H9 (cell line): ENCODE measurements around the gene AQP11. TPM values are rescaled to one million over a fixed set of nuclear protein-coding genes. Genes with fewer than 3 reads are reported as not detected.

Experiments
- DNase-seq: peaks from one replicate; pipeline ENCODE4 v3.0.0-alpha.2; 2017
- H2AFZ ChIP-seq: one replicate; pipeline ENCODE4 v1.6.1; 2013; ENCODE audit warnings: mild to moderate bottlenecking, low read length, control low read depth, moderate library complexity
- H2AK5ac ChIP-seq: 2 replicates; pipeline ENCODE4 v1.6.1; 2013; ENCODE audit warnings: low read length, control low read depth, mixed read lengths; ENCODE audit not compliant: insufficient read length
- H2BK120ac ChIP-seq: one replicate; pipeline ENCODE4 v1.6.1; 2013; ENCODE audit warnings: low read depth, mild to moderate bottlenecking, low read length, control low read depth, inconsistent platforms; ENCODE audit not compliant: poor library complexity, severe bottlenecking
- H2BK12ac ChIP-seq: 2 replicates; pipeline ENCODE4 v1.6.1; 2013; ENCODE audit warnings: low read length, control low read depth, mixed read lengths, low read depth; ENCODE audit not compliant: insufficient read length
- H2BK15ac ChIP-seq: 2 replicates; pipeline ENCODE4 v1.6.1; 2013; ENCODE audit warnings: low read depth, low read length, control low read depth
- H2BK20ac ChIP-seq: one replicate; pipeline ENCODE4 v1.6.1; 2013; ENCODE audit warnings: low read depth, mild to moderate bottlenecking, low read length, control low read depth, inconsistent platforms; ENCODE audit not compliant: poor library complexity, severe bottlenecking
- H2BK5ac ChIP-seq: 2 replicates; pipeline ENCODE4 v1.6.1; 2013; ENCODE audit warnings: low read length, control low read depth, mixed read lengths; ENCODE audit not compliant: insufficient read length
- H3K14ac ChIP-seq: 2 replicates; pipeline ENCODE4 v1.6.1; 2013; ENCODE audit warnings: low read length, control low read depth; ENCODE audit not compliant: insufficient read depth
- H3K18ac ChIP-seq: 2 replicates; pipeline ENCODE4 v1.6.1; 2013; ENCODE audit warnings: low read depth, mild to moderate bottlenecking, mixed read lengths, low read length, control low read depth; ENCODE audit not compliant: insufficient read length
- H3K23ac ChIP-seq: 2 replicates; pipeline ENCODE4 v1.6.1; 2013; ENCODE audit warnings: low read length, control low read depth, mixed read lengths, low read depth; ENCODE audit not compliant: insufficient read length
- H3K23me2 ChIP-seq: 2 replicates; pipeline ENCODE4 v1.6.1; 2013; ENCODE audit warnings: low read depth, mild to moderate bottlenecking, mixed read lengths, low read length, control low read depth; ENCODE audit not compliant: insufficient read length, poor library complexity, severe bottlenecking
- H3K27ac ChIP-seq: 2 replicates; pipeline ENCODE4 v1.5.1; 2013; ENCODE audit warnings: low read length, control low read depth, mixed read lengths, low read depth; ENCODE audit not compliant: insufficient read length
- H3K27me3 ChIP-seq: 2 replicates; pipeline ENCODE4 v1.6.1; 2013; ENCODE audit warnings: low read length, control low read depth, inconsistent platforms; ENCODE audit not compliant: insufficient read depth
- H3K4ac ChIP-seq: 2 replicates; pipeline ENCODE4 v1.6.1; 2013; ENCODE audit warnings: low read depth, mild to moderate bottlenecking, control low read depth, inconsistent platforms, low read length, moderate library complexity
- H3K4me1 ChIP-seq: 2 replicates; pipeline ENCODE4 v1.6.1; 2013; ENCODE audit warnings: low read length, control low read depth, inconsistent platforms; ENCODE audit not compliant: insufficient read depth
- H3K4me2 ChIP-seq: 2 replicates; pipeline ENCODE4 v1.6.1; 2013; ENCODE audit warnings: low read length, control low read depth, mixed read lengths; ENCODE audit not compliant: insufficient read length, insufficient read depth
- H3K56ac ChIP-seq: 2 replicates; pipeline ENCODE4 v1.6.1; 2013; ENCODE audit warnings: low read depth, mild to moderate bottlenecking, mixed read lengths, low read length, control low read depth; ENCODE audit not compliant: insufficient read length
- H3K79me1 ChIP-seq: 2 replicates; pipeline ENCODE4 v1.6.1; 2013; ENCODE audit warnings: low read depth, mild to moderate bottlenecking, moderate library complexity, low read length, control low read depth, inconsistent platforms; ENCODE audit not compliant: insufficient read depth, poor library complexity, severe bottlenecking
- H3K79me2 ChIP-seq: 2 replicates; pipeline ENCODE4 v1.6.1; 2013; ENCODE audit warnings: low read length, control low read depth, inconsistent platforms; ENCODE audit not compliant: insufficient read depth
- H3K9ac ChIP-seq: 2 replicates; pipeline ENCODE4 v1.6.1; 2013; ENCODE audit warnings: low read length, control low read depth, mixed read lengths; ENCODE audit not compliant: insufficient read length; ENCODE audit errors: extremely low read depth
- H3K9me3 ChIP-seq: one replicate; pipeline ENCODE4 v1.6.1; 2013; ENCODE audit warnings: low read depth, low read length, inconsistent platforms; ENCODE audit not compliant: control insufficient read depth
- H3T11ph ChIP-seq: one replicate; pipeline ENCODE4 v1.6.1; 2013; ENCODE audit warnings: mild to moderate bottlenecking, low read length, control low read depth, inconsistent platforms
- H4K20me1 ChIP-seq: one replicate; pipeline ENCODE4 v1.6.1; 2013; ENCODE audit not compliant: control insufficient read depth, insufficient read length, insufficient read depth
- H4K5ac ChIP-seq: 2 replicates; pipeline ENCODE4 v1.6.1; 2013; ENCODE audit warnings: low read depth, mild to moderate bottlenecking, mixed read lengths, low read length, control low read depth; ENCODE audit not compliant: insufficient read length
- H4K8ac ChIP-seq: replicated peaks from 2 replicates; pipeline ENCODE4 v1.6.1; 2013; ENCODE audit warnings: low read length, control low read depth, mixed read lengths, low read depth; ENCODE audit not compliant: insufficient read length
- H4K91ac ChIP-seq: 2 replicates; pipeline ENCODE4 v1.6.1; 2013; ENCODE audit warnings: low read depth, mild to moderate bottlenecking, moderate library complexity, mixed read lengths, low read length, control low read depth; ENCODE audit not compliant: insufficient read length
- H3K27ac Mint-ChIP-seq, 3 experiments: 2 replicates in 2 of 3; 3 replicates in 1 of 3; pipeline ENCODE4 v1.8.0; 2020 to 2021; ENCODE audit warnings: mixed read lengths in 3 of 3, mild to moderate bottlenecking in 1 of 3, moderate library complexity in 1 of 3
- H3K27me3 Mint-ChIP-seq: 2 replicates; pipeline ENCODE4 v1.8.0; 2021; ENCODE audit warnings: low read depth, mild to moderate bottlenecking, moderate library complexity, mixed read lengths
- H3K36me3 Mint-ChIP-seq, 3 experiments: 2 replicates in 2 of 3; 3 replicates in 1 of 3; pipeline ENCODE4 v1.8.0; 2020 to 2021; ENCODE audit warnings: low read depth in 3 of 3, mixed read lengths in 3 of 3; ENCODE audit not compliant: insufficient read depth in 1 of 3
- H3K4me1 Mint-ChIP-seq, 2 experiments: 2 replicates each; pipeline ENCODE4 v1.8.0; 2020; ENCODE audit warnings: mixed read lengths in 2 of 2
- H3K4me3 Mint-ChIP-seq, 2 experiments: 2 replicates in 1 of 2; 3 replicates in 1 of 2; pipeline ENCODE4 v1.8.0; 2020 to 2021; ENCODE audit warnings: mild to moderate bottlenecking in 2 of 2, mixed read lengths in 2 of 2, moderate library complexity in 1 of 2
- H3K9me3 Mint-ChIP-seq, 2 experiments: 2 replicates in 1 of 2; 3 replicates in 1 of 2; pipeline ENCODE4 v1.8.0; 2020; ENCODE audit warnings: mild to moderate bottlenecking in 2 of 2, mixed read lengths in 2 of 2, moderate library complexity in 1 of 2
- CTCF ChIP-seq: fragments of 200-600 bp; sonication (generic); conservative IDR thresholded peaks from 3 replicates; pipeline ENCODE4 v1.8.0; 2021; ENCODE audit warnings: antibody characterized with exemption, mild to moderate bottlenecking
- WGBS: extraction: QIAGEN DNeasy Blood & Tissue Kit; methylation state at CpG from one replicate; pipeline ENCODE4 v1.1.7; 2013; ENCODE audit warnings: missing lambda C conversion rate, low lambda C conversion rate, mixed read lengths; ENCODE audit not compliant: insufficient read length; ENCODE audit errors: extremely low coverage; 5-methylcytosine and 5-hydroxymethylcytosine counted together
- total RNA-seq: library from RNA; stranded (reverse); gene quantifications from 2 replicates; pipeline ENCODE4 v1.2.1, GENCODE V29; 2021

The AQP11 gene
- total RNA-seq, 1 experiment from 2014 or later, result 1.1 TPM

- Histone ChIP-seq H2BK5ac (no peak overlapping the region), H3K27me3 (no peaks in the 10 kb centered on the region), H2AFZ (no peak overlapping the region), H3K9ac (no peak overlapping the region), H3K4me1 (no peaks in the 10 kb centered on the region), H4K8ac (no peak overlapping the region), H2BK20ac (no peak overlapping the region), H4K20me1 (no peaks in the 10 kb centered on the region), H2BK15ac (no peak overlapping the region), H3K79me1 (no peaks in the 10 kb centered on the region), H4K91ac (no peak overlapping the region), H3K79me2 (no peaks in the 10 kb centered on the region), H3K4ac (no peak overlapping the region), H3K23me2 (no peaks in the 10 kb centered on the region), H4K5ac (no peak overlapping the region), H2BK120ac (no peak overlapping the region), H3K14ac (no peak overlapping the region), H3T11ph (no peak overlapping the region), H3K18ac (no peak overlapping the region), H3K23ac (no peak overlapping the region), H3K4me2 (no peak overlapping the region), H2AK5ac (no peak overlapping the region), H3K56ac (no peak overlapping the region), H2BK12ac (no peak overlapping the region), H3K9me3 (no peaks in the 10 kb centered on the region), H3K27ac (no peak overlapping the region)
- whole genome bisulfite sequencing, result no CpG with 5 or more reads among the region's 1 CpG
- no peaks in the 10 kb centered on the region for H3K27me3 Mint-ChIP-seq
- peaks cover 10 to 38% (median 34%) of the 10 kb centered on the region in 3 experiments; a peak in 6 of 7 replicates for H3K36me3 Mint-ChIP-seq
- no peaks in the 10 kb centered on the region for H3K9me3 Mint-ChIP-seq
- no peak for TF ChIP-seq CTCF
- H3K4me3 Mint-ChIP-seq, result no peak overlapping the region
- H3K4me1 Mint-ChIP-seq, result no peaks in the 10 kb centered on the region
- no peak overlapping the region for H3K27ac Mint-ChIP-seq
- DNase-seq, result no peak
These were observed 19.5 kb downstream of the AQP11 start for GRCh38 chr11:77609234-77609633.
